HepG2 (cell line): ENCODE measurements around the gene ISCA1. TPM values are rescaled to one million over a fixed set of nuclear protein-coding genes. Genes with fewer than 3 reads are reported as not detected.

Experiments used
- ATAC-seq: fragments of 200-7000 bp; cut with Tn5 transposase; 3 replicates; pipeline ENCODE4 v1.9.1; 2020; ENCODE audit warnings: mild to moderate bottlenecking, moderate library complexity
- BruUV-seq: library from RNA; stranded (reverse); fragments of 400-500 nt; replicated peaks from 2 replicates; lab custom pipeline; 2021; lab: Mats Ljungman, UMichigan
- CTCF ChIA-PET: fragments of 300-600 bp; formaldehyde crosslinking; extraction: SDS; loops from one replicate; lab custom pipeline; 2021; ENCODE audit warnings: low total read pairs, inconsistent platforms, low intra/inter-chr PET ratio; lab: Yijun Ruan, JAX
- POLR2A ChIA-PET: fragments of 350-600 bp; sonication (Branson Sonifier 250); formaldehyde crosslinking; loops from one replicate; lab custom pipeline; 2020; ENCODE audit warnings: antibody characterized with exemption, inconsistent platforms; lab: Yijun Ruan, JAX
- DNase-seq: peaks from one replicate; pipeline ENCODE4 v3.0.0-alpha.2; 2015; ENCODE audit warnings: low spot score
- FAIRE-seq: peaks from 3 replicates; lab custom pipeline; 2011; peaks lifted over from hg19 to GRCh38; lab: Jason Lieb, UNC
- H2AFZ ChIP-seq: one replicate; pipeline ENCODE4 v1.6.1; 2011; ENCODE audit warnings: low read length, inconsistent platforms
- H3K27ac ChIP-seq: fragments of 300-600 bp; 3 replicates; pipeline ENCODE4 v1.8.0; 2011; ENCODE audit warnings: mixed run types, mild to moderate bottlenecking, mixed read lengths, low read length, inconsistent platforms; ENCODE audit not compliant: insufficient read depth; ENCODE audit errors: extremely low read length
- H3K27me3 ChIP-seq, 2 experiments: fragments of 200-600 bp in 1 of 2; 2 replicates in 1 of 2; 3 replicates in 1 of 2; pipeline versions ENCODE4 v1.6.0 to v1.8.0; 2011; ENCODE audit warnings: low read length in 2 of 2, mild to moderate bottlenecking in 2 of 2, moderate library complexity in 2 of 2, inconsistent platforms in 1 of 2; ENCODE audit not compliant: insufficient read depth in 2 of 2, control insufficient read depth in 1 of 2
- H3K36me3 ChIP-seq, 2 experiments: fragments of 200-600 bp in 1 of 2; replicated peaks in 1 of 2; 2 replicates in 1 of 2; 3 replicates in 1 of 2; pipeline versions ENCODE4 v1.5.1 to v1.8.0; 2011; ENCODE audit warnings: low read length in 2 of 2, inconsistent platforms in 1 of 2; ENCODE audit not compliant: insufficient read depth in 2 of 2, control insufficient read depth in 1 of 2
- H3K4me1 ChIP-seq: 2 replicates; pipeline ENCODE4 v1.5.1; 2012; ENCODE audit warnings: low read length, inconsistent platforms; ENCODE audit not compliant: insufficient read depth
- H3K4me2 ChIP-seq: 2 replicates; pipeline ENCODE4 v1.6.0; 2011; ENCODE audit warnings: low read depth, low read length, inconsistent platforms
- H3K4me3 ChIP-seq, 3 experiments: fragments of 200-600 bp in 1 of 3; sonication (generic), shearing (Covaris generic) in 1 of 3; replicated peaks in 1 of 3; 2 replicates each; pipeline ENCODE4 v1.5.1; 2011 to 2016; ENCODE audit warnings: low read length in 3 of 3, inconsistent platforms in 2 of 3, low read depth in 2 of 3, mild to moderate bottlenecking in 2 of 3, control low read depth in 1 of 3, mixed read lengths in 1 of 3; ENCODE audit not compliant: insufficient read depth in 1 of 3
- H3K79me2 ChIP-seq: one replicate; pipeline ENCODE4 v1.6.1; 2011; ENCODE audit warnings: low read length, inconsistent platforms; ENCODE audit not compliant: insufficient read depth
- H3K9ac ChIP-seq: 2 replicates; pipeline ENCODE4 v1.6.0; 2011; ENCODE audit warnings: mild to moderate bottlenecking, low read depth, low read length, inconsistent platforms; ENCODE audit not compliant: insufficient read depth
- H3K9me3 ChIP-seq: 2 replicates; pipeline ENCODE4 v1.5.1; 2012; ENCODE audit warnings: mild to moderate bottlenecking, low read length
- H4K20me1 ChIP-seq: 2 replicates; pipeline ENCODE4 v1.6.0; 2011; ENCODE audit warnings: inconsistent platforms, mild to moderate bottlenecking, low read length, moderate library complexity; ENCODE audit not compliant: insufficient read depth
- DZIP1 ChIP-seq: sonication (generic); formaldehyde crosslinking; IDR thresholded peaks from 2 replicates; pipeline ENCODE4 v1.5.0; 2020; ENCODE audit warnings: mild to moderate bottlenecking, missing genetic modification reagents
- KAT8 ChIP-seq: IDR thresholded peaks from 2 replicates; pipeline ENCODE4 v1.6.1; 2016; ENCODE audit warnings: missing genetic modification reagents, missing compliant biosample characterization
- KLF15 ChIP-seq: sonication (generic); formaldehyde crosslinking; IDR thresholded peaks from 2 replicates; pipeline ENCODE4 v1.8.1; 2023; ENCODE audit warnings: borderline replicate concordance, mild to moderate bottlenecking, inconsistent platforms, missing genetic modification reagents, mixed read lengths
- MIXL1 ChIP-seq: IDR thresholded peaks from 2 replicates; pipeline ENCODE4 v1.6.1; 2016
- SCMH1 ChIP-seq: sonication (generic); formaldehyde crosslinking; IDR thresholded peaks from 2 replicates; pipeline ENCODE4 v1.9.0; 2021; ENCODE audit warnings: missing genetic modification reagents, mild to moderate bottlenecking, borderline replicate concordance
- ZFP36 ChIP-seq: fragments of 150-350 bp; IDR thresholded peaks from 2 replicates; pipeline ENCODE4 v1.6.1; 2018; ENCODE audit warnings: borderline replicate concordance, low read length, low read depth; ENCODE audit not compliant: partially characterized antibody
- WGBS: methylation state at CpG from one replicate; pipeline ENCODE4 v1.1.6; 2017; ENCODE audit warnings: low lambda C conversion rate; 5-methylcytosine and 5-hydroxymethylcytosine counted together
- in situ Hi-C: cut with HindIII; loops from 2 replicates; pipeline ENCODE4 v1.10.0; 2017; ENCODE audit warnings: low pct_unique_long_range_greater_than_20kb; ENCODE audit not compliant: extremely low pct_ligation_motif_present
- intact Hi-C: fragments of 100-400 bp; cut with micrococcal nuclease; formaldehyde crosslinking; loops from one replicate; pipeline ENCODE4 v1.10.0; 2022; ENCODE audit not compliant: unreplicated experiment
- polyA plus RNA-seq, 8 experiments: library from polyadenylated mRNA; depleted of rRNA in 3 of 8; stranded (reverse) in 7 of 8; unstranded in 1 of 8; fragments of >200 nt; fragmentation: Illumina TruSeq in 4 of 8; extraction: Trizol in 4 of 8; gene quantifications; 2 replicates each; pipeline versions ENCODE4 v1.2.1 to v1.2.3, GENCODE V29; 2011 to 2016; ENCODE audit warnings: low read depth in 4 of 8, missing spikeins in 1 of 8, mixed read lengths in 1 of 8; ENCODE audit not compliant: insufficient read depth in 1 of 8
- total RNA-seq, 5 experiments: library from RNA; depleted of rRNA; stranded (reverse); fragments of >200 nt; fragmentation: Illumina TruSeq; extraction: Trizol; gene quantifications; 2 replicates each; pipeline ENCODE4 v1.2.3, GENCODE V29; 2016; ENCODE audit warnings: low read depth in 1 of 5
- TF ChIP-seq, protein P1 (sequence below): IDR thresholded peaks from 2 replicates; pipeline ENCODE4 v1.6.1; 2016; ENCODE audit warnings: missing compliant biosample characterization, missing genetic modification reagents, borderline replicate concordance

The ISCA1 gene
- total and polyA plus RNA-seq, 2 of the 13 experiments (the other 11 are each of a cell fraction or from before 2014, with no cell fraction given): 29.2 to 40.9 TPM

GRCh38 chr9:86250123-86250522 is 32.2 kb downstream of the ISCA1 start (continued):
- TF ChIP-seq, protein P1, sequence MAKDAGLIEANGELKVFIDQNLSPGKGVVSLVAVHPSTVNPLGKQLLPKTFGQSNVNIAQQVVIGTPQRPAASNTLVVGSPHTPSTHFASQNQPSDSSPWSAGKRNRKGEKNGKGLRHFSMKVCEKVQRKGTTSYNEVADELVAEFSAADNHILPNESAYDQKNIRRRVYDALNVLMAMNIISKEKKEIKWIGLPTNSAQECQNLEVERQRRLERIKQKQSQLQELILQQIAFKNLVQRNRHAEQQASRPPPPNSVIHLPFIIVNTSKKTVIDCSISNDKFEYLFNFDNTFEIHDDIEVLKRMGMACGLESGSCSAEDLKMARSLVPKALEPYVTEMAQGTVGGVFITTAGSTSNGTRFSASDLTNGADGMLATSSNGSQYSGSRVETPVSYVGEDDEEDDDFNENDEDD: no peak
- TF ChIP-seq ZFP36 (no peak), SCMH1 (CRISPR knock-in tag) (no peak), MIXL1 (CRISPR knock-in tag) (no peak), DZIP1 (CRISPR knock-in tag) (no peak), KLF15 (no peak)

- Histone ChIP-seq H3K27me3 (no peaks in the 10 kb centered on the region), H4K20me1 (no peaks in the 10 kb centered on the region), H3K4me2 (no peak overlapping the region), H3K9ac (no peak overlapping the region), H3K79me2 (no peaks in the 10 kb centered on the region), H3K4me3 (no peak overlapping the region), H3K27ac (no peak overlapping the region), H2AFZ (no peak overlapping the region), H3K36me3 (no peaks in the 10 kb centered on the region), H3K9me3 (peaks cover 11% of the 10 kb centered on the region), H3K4me1 (peaks cover 25% of the 10 kb centered on the region)
- 62% methylated on average over 4 of the region's 4 CpGs for WGBS
- ChIA-PET POLR2A (interaction anchor here (0.6 kb wide), 1 partner anchor 53 kb away, joined by 4 read pairs; no protein-coding TSS in a partner anchor), CTCF (no interaction called here)
- intact Hi-C loops: no loop called here
- no peak for TF ChIP-seq KAT8 (CRISPR knock-in tag)
- FAIRE-seq (no peak), DNase-seq (no peak), ATAC-seq (no peak)
- BruUV-seq: no TSS peak
- in situ Hi-C loops: no loop called here
Observed at GRCh38 chr9:86248746-86249145, 33.6 kb downstream of the ISCA1 start.
